Hepatocyte (in vitro differentiated cells): Measurements from ENCODE around the gene HOMER1. TPM values are rescaled to one million over a fixed set of nuclear protein-coding genes. Genes with fewer than 3 reads are reported as not detected.

Experiments used
- DNase-seq: peaks from one replicate; pipeline ENCODE4 v3.0.0-alpha.2; 2016; ENCODE audit warnings: low spot score
- H2AFZ ChIP-seq: fragments of 200-600 bp; sonication (generic); 2 replicates; pipeline ENCODE4 v1.6.0; 2016; ENCODE audit warnings: antibody characterized with exemption, mild to moderate bottlenecking
- H3K27ac ChIP-seq: fragments of 200-600 bp; sonication (generic); 2 replicates; pipeline ENCODE4 v1.5.1; 2016; ENCODE audit warnings: mild to moderate bottlenecking
- H3K27me3 ChIP-seq: fragments of 200-600 bp; sonication (generic); 2 replicates; pipeline ENCODE4 v1.6.1; 2016
- H3K36me3 ChIP-seq: fragments of 200-600 bp; sonication (generic); replicated peaks from 2 replicates; pipeline ENCODE4 v1.5.1; 2016; ENCODE audit warnings: low read depth; ENCODE audit not compliant: insufficient read depth
- H3K4me1 ChIP-seq: fragments of 200-600 bp; sonication (generic); 2 replicates; pipeline ENCODE4 v1.5.1; 2016; ENCODE audit warnings: mild to moderate bottlenecking, moderate library complexity; ENCODE audit not compliant: insufficient read depth
- H3K4me2 ChIP-seq: fragments of 200-600 bp; sonication (generic); 2 replicates; pipeline ENCODE4 v1.6.0; 2016
- H3K4me3 ChIP-seq: fragments of 200-600 bp; sonication (generic); 2 replicates; pipeline ENCODE4 v1.5.1; 2016; ENCODE audit warnings: mild to moderate bottlenecking
- H3K79me2 ChIP-seq: fragments of 200-600 bp; sonication (generic); 2 replicates; pipeline ENCODE4 v1.6.0; 2017; ENCODE audit warnings: mild to moderate bottlenecking
- H3K9me2 ChIP-seq: fragments of 200-600 bp; sonication (generic); replicated peaks from 2 replicates; pipeline ENCODE4 v1.6.0; 2017; ENCODE audit warnings: mild to moderate bottlenecking; ENCODE audit not compliant: insufficient read depth
- H3K9me3 ChIP-seq: fragments of 200-600 bp; sonication (generic); 2 replicates; pipeline ENCODE4 v1.5.1; 2016; ENCODE audit warnings: low read depth, mild to moderate bottlenecking
- H4K20me1 ChIP-seq: fragments of 200-600 bp; sonication (generic); 2 replicates; pipeline ENCODE4 v1.6.0; 2016; ENCODE audit warnings: mild to moderate bottlenecking; ENCODE audit not compliant: insufficient read depth, poor library complexity, severe bottlenecking
- EZH2 ChIP-seq: fragments of 200-600 bp; sonication (generic); IDR thresholded peaks from 2 replicates; pipeline ENCODE4 v1.6.1; 2016; ENCODE audit warnings: antibody characterized with exemption, mild to moderate bottlenecking, borderline replicate concordance
- EZH2phosphoT487 ChIP-seq: fragments of 200-600 bp; sonication (generic); IDR thresholded peaks from one replicate; pipeline ENCODE4 v1.6.1; 2018; ENCODE audit warnings: antibody characterized with exemption, mild to moderate bottlenecking, low read depth, moderate library complexity; ENCODE audit not compliant: unreplicated experiment, severe bottlenecking
- WGBS: methylation state at CpG from one replicate; pipeline ENCODE4 v1.1.6; 2016; ENCODE audit warnings: low lambda C conversion rate; ENCODE audit errors: missing lambda C conversion rate; 5-methylcytosine and 5-hydroxymethylcytosine counted together
- polyA plus RNA-seq: library from polyadenylated mRNA; unstranded; fragments of >200 nt; fragmentation: Nextera tagmentation; extraction: Ambion mirVana; gene quantifications from 2 replicates; pipeline ENCODE4 v1.2.1, GENCODE V29; 2016
- total RNA-seq: library from RNA; depleted of rRNA; stranded (reverse); fragments of >200 nt; gene quantifications from 2 replicates; pipeline ENCODE4 v1.2.3, GENCODE V29; 2014
- TF ChIP-seq, protein P1 (sequence below): fragments of 200-600 bp; sonication (generic); IDR thresholded peaks from 2 replicates; pipeline ENCODE4 v1.5.1; 2016; ENCODE audit warnings: antibody characterized with exemption, mild to moderate bottlenecking; ENCODE audit not compliant: poor library complexity

The HOMER1 gene
- total and polyA plus RNA-seq, 2 experiments from 2014 or later: 12.0 to 14.2 TPM

DNA sequence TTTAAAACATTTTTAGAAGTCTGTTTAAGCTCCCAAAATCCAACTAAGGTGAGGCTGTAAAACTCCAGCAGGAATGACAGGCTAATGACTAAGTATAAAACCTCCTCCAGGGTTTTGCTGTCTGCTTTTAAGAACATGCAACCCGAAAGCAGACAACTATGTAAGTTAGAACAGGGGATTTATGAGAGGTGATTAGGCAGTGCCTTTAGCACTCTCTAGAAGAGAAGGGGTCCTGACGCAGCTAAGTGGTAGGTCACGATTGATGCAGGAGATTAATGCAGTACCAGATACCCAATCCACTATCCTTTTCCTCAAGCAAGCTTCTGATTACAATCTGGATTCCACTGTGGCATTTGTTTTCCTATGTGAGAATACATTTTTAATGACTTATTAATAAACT lies 25.9 kb downstream of the HOMER1 start:
- 37% methylated on average over 3 of the region's 3 CpGs for WGBS
- Histone ChIP-seq H3K27me3 (no peaks in the 10 kb centered on the region), H3K79me2 (peaks cover 25% of the 10 kb centered on the region)

DNA sequence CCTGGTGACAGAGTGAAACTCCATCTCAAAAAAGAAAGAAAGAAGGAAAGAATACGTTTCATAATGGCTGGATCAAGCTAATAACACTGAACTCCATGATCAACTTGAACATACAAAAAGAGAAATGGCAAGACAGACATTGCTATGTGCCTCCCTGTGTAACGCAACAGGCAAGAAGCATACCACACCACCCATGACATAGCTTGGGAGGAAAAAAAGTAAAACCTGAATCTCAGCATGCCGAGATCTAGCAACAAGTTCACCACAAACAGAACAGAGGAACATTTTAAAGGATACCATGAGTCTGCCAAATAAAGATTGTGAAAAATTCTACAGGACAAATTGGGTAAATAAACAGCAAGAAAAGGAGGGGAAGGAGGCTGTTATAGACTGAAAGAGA lies 26.7 kb downstream of the HOMER1 start:
- Histone ChIP-seq H4K20me1 (no peaks in the 10 kb centered on the region), H3K9me3 (no peaks in the 10 kb centered on the region), H2AFZ (no peak overlapping the region), H3K9me2 (no peaks in the 10 kb centered on the region), H3K36me3 (no peaks in the 10 kb centered on the region), H3K27me3 (no peaks in the 10 kb centered on the region), H3K4me3 (no peak overlapping the region), H3K79me2 (peaks cover 29% of the 10 kb centered on the region), H3K4me1 (no peaks in the 10 kb centered on the region), H3K27ac (no peak overlapping the region), H3K4me2 (no peak overlapping the region)
- no peak for TF ChIP-seq EZH2phosphoT487
- TF ChIP-seq, protein P1, sequence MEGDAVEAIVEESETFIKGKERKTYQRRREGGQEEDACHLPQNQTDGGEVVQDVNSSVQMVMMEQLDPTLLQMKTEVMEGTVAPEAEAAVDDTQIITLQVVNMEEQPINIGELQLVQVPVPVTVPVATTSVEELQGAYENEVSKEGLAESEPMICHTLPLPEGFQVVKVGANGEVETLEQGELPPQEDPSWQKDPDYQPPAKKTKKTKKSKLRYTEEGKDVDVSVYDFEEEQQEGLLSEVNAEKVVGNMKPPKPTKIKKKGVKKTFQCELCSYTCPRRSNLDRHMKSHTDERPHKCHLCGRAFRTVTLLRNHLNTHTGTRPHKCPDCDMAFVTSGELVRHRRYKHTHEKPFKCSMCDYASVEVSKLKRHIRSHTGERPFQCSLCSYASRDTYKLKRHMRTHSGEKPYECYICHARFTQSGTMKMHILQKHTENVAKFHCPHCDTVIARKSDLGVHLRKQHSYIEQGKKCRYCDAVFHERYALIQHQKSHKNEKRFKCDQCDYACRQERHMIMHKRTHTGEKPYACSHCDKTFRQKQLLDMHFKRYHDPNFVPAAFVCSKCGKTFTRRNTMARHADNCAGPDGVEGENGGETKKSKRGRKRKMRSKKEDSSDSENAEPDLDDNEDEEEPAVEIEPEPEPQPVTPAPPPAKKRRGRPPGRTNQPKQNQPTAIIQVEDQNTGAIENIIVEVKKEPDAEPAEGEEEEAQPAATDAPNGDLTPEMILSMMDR: no peak
- TF ChIP-seq EZH2: no peak
- 75% methylated on average over 3 of the region's 3 CpGs for WGBS
- DNase-seq: no peak

More for the DNA sequence above, 25.9 kb downstream of the HOMER1 start:
- Histone ChIP-seq H3K4me1 (no peaks in the 10 kb centered on the region), H3K4me3 (no peak overlapping the region), H3K9me2 (no peaks in the 10 kb centered on the region), H3K9me3 (no peaks in the 10 kb centered on the region), H3K36me3 (no peaks in the 10 kb centered on the region), H3K27ac (no peak overlapping the region), H3K4me2 (no peak overlapping the region), H4K20me1 (no peaks in the 10 kb centered on the region), H2AFZ (no peak overlapping the region)
- no peak for TF ChIP-seq EZH2
- TF ChIP-seq, protein P1: no peak
- TF ChIP-seq EZH2phosphoT487: no peak
- no peak for DNase-seq

DNA sequence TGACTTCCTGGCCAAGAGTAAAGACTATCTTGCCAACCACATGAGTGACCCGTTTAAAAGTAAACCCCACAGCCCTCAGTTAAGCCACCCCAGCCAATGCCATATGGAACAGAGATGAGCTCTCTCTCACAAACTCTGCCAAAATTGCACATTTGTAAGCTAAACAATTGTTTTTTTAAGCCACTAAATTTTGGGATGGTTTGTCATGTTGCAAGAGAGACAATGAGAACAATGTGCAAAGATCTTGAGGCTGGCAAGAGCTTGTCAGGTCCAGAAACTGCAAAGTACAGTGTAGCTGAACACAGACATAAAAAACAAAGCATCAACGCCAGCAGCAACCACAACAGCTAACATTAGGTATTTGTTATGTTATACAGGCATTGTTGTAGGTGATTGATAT lies 27.8 kb downstream of the HOMER1 start:
- no peaks in the 10 kb centered on the region for H3K9me2 ChIP-seq
- H3K9me3 ChIP-seq: no peaks in the 10 kb centered on the region
- WGBS: 84% methylated on average over 2 of the region's 2 CpGs
- no peaks in the 10 kb centered on the region for H3K4me1 ChIP-seq
- DNase-seq: no peak
- H3K27ac ChIP-seq: no peak overlapping the region
- no peaks in the 10 kb centered on the region for H3K36me3 ChIP-seq
- H4K20me1 ChIP-seq: no peaks in the 10 kb centered on the region
- H3K27me3 ChIP-seq: no peaks in the 10 kb centered on the region
- no peak overlapping the region for H3K4me3 ChIP-seq
- no peak for TF ChIP-seq EZH2phosphoT487
- TF ChIP-seq, protein P1: no peak
- TF ChIP-seq EZH2: no peak
- peaks cover 29% of the 10 kb centered on the region for H3K79me2 ChIP-seq
- no peak overlapping the region for H3K4me2 ChIP-seq
- H2AFZ ChIP-seq: no peak overlapping the region

DNA sequence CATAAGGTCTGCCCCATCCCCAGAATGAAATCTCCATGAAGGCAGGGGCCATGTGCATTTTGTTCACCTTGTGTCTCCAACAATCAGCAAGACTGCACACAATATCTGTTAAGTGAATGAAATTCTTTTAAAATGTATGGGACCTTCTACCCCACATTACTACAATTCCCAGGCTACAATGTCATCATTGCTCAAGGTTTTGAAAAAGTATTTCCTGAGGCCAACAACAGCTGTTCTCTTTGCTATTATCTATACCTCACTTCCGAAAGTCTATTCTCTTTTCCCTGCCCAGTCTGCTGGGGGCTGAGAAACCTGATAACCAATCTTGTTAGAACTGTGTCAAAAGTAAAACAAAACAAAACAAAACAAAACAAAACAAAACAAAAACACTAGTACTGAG lies 29.2 kb downstream of the HOMER1 start:
- H3K9me2 ChIP-seq: no peaks in the 10 kb centered on the region
- TF ChIP-seq EZH2: no peak
- TF ChIP-seq, protein P1: no peak
- no peak for TF ChIP-seq EZH2phosphoT487
- no peak overlapping the region for H3K27ac ChIP-seq
- no peak for DNase-seq
- no peaks in the 10 kb centered on the region for H4K20me1 ChIP-seq
- no peaks in the 10 kb centered on the region for H3K9me3 ChIP-seq
- 97% methylated on average over 1 of the region's 1 CpG for WGBS
- H3K4me2 ChIP-seq: no peak overlapping the region
- H3K36me3 ChIP-seq: no peaks in the 10 kb centered on the region
- no peak overlapping the region for H2AFZ ChIP-seq
- no peak overlapping the region for H3K4me3 ChIP-seq
- H3K4me1 ChIP-seq: no peaks in the 10 kb centered on the region
- H3K79me2 ChIP-seq: peaks cover 30% of the 10 kb centered on the region
- H3K27me3 ChIP-seq: no peaks in the 10 kb centered on the region
